GM19372 (cell line): Measurements from ENCODE around the gene FGD2.
A peak's percentile ranks its signal among the peaks of the same experiment; 100 is the strongest.

Experiments used
- ATAC-seq: cut with Tn5 transposase; IDR thresholded peaks from one replicate; pipeline ENCODE4 v1.9.1; 2021; ENCODE audit warnings: mild to moderate bottlenecking, low read depth, moderate library complexity; ENCODE audit not compliant: unreplicated experiment

The FGD2 gene

GRCh38 chr6:36970892-36971842, 34.3 kb upstream of the FGD2 start:
- no peak for ATAC-seq

- ATAC-seq: no peak
Measured at GRCh38 chr6:36971921-36972673, 33.4 kb upstream of the FGD2 start.

- no peak for ATAC-seq
Measured at GRCh38 chr6:36973190-36973589, 32.3 kb upstream of the FGD2 start.

GRCh38 chr6:36973647-36974046, 31.8 kb upstream of the FGD2 start:
- ATAC-seq: no peak

GRCh38 chr6:36975231-36976006, 30.0 kb upstream of the FGD2 start:
- no peak for ATAC-seq

- ATAC-seq: no peak
Measured at GRCh38 chr6:36976007-36976264, 29.5 kb upstream of the FGD2 start.

GRCh38 chr6:36976509-36976908, 28.9 kb upstream of the FGD2 start:
- no peak for ATAC-seq

GRCh38 chr6:36976931-36977330, 28.5 kb upstream of the FGD2 start:
- no peak for ATAC-seq

- ATAC-seq: no peak
Measured at GRCh38 chr6:36977470-36977941, 27.9 kb upstream of the FGD2 start.

GRCh38 chr6:36978421-36979346, 26.8 kb upstream of the FGD2 start:
- no peak for ATAC-seq

GRCh38 chr6:36979347-36979742, 26.1 kb upstream of the FGD2 start:
- ATAC-seq: no peak

GRCh38 chr6:36980129-36980528, 25.3 kb upstream of the FGD2 start:
- no peak for ATAC-seq

- no peak for ATAC-seq
Measured at GRCh38 chr6:36980876-36981619, 24.4 kb upstream of the FGD2 start.

GRCh38 chr6:36983538-36983937, 21.9 kb upstream of the FGD2 start:
- no peak for ATAC-seq

GRCh38 chr6:36984581-36985416, 20.7 kb upstream of the FGD2 start:
- ATAC-seq: no peak

GRCh38 chr6:36985417-36985807, 20.0 kb upstream of the FGD2 start:
- ATAC-seq: no peak

- ATAC-seq: peak; percentile 90
Measured at GRCh38 chr6:36985808-36986703, 19.4 kb upstream of the FGD2 start, which contains the start of gene MTCH1. MTCH1 (minus strand) TSS chr6:36986196; CDS start chr6:36986173, 23 bp downstream.
